Peyer's patch (tissue), 4 donors: ENCODE results near the gene SRRM1.

ENCODE experiments used
- CTCF ChIP-seq, 6 experiments: fragments of 450-650 bp in 4 of 6; fragments of 200-600 bp in 2 of 6; sonication (generic) in 1 of 6; IDR thresholded peaks; one replicate each; pipeline ENCODE4 v1.5.1; 2017 to 2019; ENCODE audit warnings: antibody characterized with exemption in 6 of 6, mild to moderate bottlenecking in 3 of 6, moderate library complexity in 1 of 6
- POLR2A ChIP-seq, 2 donors: fragments of 450-650 bp; IDR thresholded peaks; one replicate each; pipeline ENCODE4 v1.5.1; 2017; ENCODE audit warnings: antibody characterized with exemption in 2 of 2, mild to moderate bottlenecking in 2 of 2, moderate library complexity in 2 of 2

GRCh38 chr1:24699628-24700027 is 56.5 kb downstream of the SRRM1 start:
- TF ChIP-seq CTCF (IDR thresholded peaks at IDR 0.05) (no peak), POLR2A (IDR thresholded peaks at IDR 0.05) (no peak)
